ENCODE results near the gene HSD3B2. TPM values are rescaled to one million over a fixed set of nuclear protein-coding genes. Genes with fewer than 3 reads are reported as not detected.

Gene HSD3B2
- total RNA-seq, 1 experiment from 2014 or later, result not detected

DNA sequence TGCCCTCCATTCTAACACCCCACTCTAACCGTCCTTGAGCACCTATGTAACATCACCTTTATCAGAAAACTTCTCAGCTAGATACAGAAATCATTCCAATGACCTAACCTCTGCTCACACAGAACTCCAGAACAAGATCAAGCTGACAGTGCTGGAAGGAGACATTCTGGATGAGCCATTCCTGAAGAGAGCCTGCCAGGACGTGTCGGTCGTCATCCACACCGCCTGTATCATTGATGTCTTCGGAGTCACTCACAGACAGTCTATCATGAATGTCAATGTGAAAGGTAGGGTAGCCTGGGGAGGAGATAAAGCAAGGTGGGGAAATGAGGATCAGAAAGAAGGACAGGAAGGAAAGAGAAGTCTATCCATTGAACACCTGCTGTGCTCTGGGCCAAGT is 27.8 kb downstream of the HSD3B2 start:
- Histone ChIP-seq H3K9ac (ENCODE audit: extremely low read depth, insufficient read length, low read length) (no peak overlapping the region), H2BK15ac (ENCODE audit: low read depth, low read length) (no peak overlapping the region), H3K4me1 (ENCODE audit: insufficient read depth, low read length) (no peaks in the 10 kb centered on the region), H3K23me2 (ENCODE audit: insufficient read length, low read depth, low read length, poor library complexity, severe bottlenecking) (no peaks in the 10 kb centered on the region), H3K27me3 (ENCODE audit: insufficient read depth, low read length) (no peaks in the 10 kb centered on the region), H3K56ac (ENCODE audit: insufficient read length, low read depth, low read length) (no peak overlapping the region), H2BK12ac (ENCODE audit: insufficient read length, low read depth, low read length) (no peak overlapping the region), H2BK120ac (ENCODE audit: low read depth, low read length, poor library complexity, severe bottlenecking) (no peak overlapping the region), H3K23ac (ENCODE audit: insufficient read length, low read depth, low read length) (no peak overlapping the region), H4K8ac (replicated peaks; ENCODE audit: insufficient read length, low read depth, low read length) (no peak overlapping the region), H3K4me2 (ENCODE audit: insufficient read depth, insufficient read length, low read length) (no peak overlapping the region), H4K5ac (ENCODE audit: insufficient read length, low read depth, low read length) (no peak overlapping the region), H2BK20ac (ENCODE audit: low read depth, low read length, poor library complexity, severe bottlenecking) (no peak overlapping the region), H3K14ac (ENCODE audit: insufficient read depth, low read length) (no peak overlapping the region), H2AK5ac (ENCODE audit: insufficient read length, low read length) (no peak overlapping the region), H3K79me2 (ENCODE audit: insufficient read depth, low read length) (no peaks in the 10 kb centered on the region), H3K79me1 (ENCODE audit: insufficient read depth, low read depth, low read length, poor library complexity, severe bottlenecking) (no peaks in the 10 kb centered on the region), H3T11ph (ENCODE audit: low read length) (no peak overlapping the region), H2BK5ac (ENCODE audit: insufficient read length, low read length) (no peak overlapping the region), H4K91ac (ENCODE audit: insufficient read length, low read depth, low read length) (no peak overlapping the region), H3K9me3 (ENCODE audit: control insufficient read depth, low read depth, low read length) (no peaks in the 10 kb centered on the region), H3K27ac (ENCODE audit: insufficient read length, low read depth, low read length) (no peak overlapping the region), H3K18ac (ENCODE audit: insufficient read length, low read depth, low read length) (no peak overlapping the region), H2AFZ (ENCODE audit: low read length) (no peak overlapping the region), H4K20me1 (ENCODE audit: control insufficient read depth, insufficient read depth, insufficient read length) (no peaks in the 10 kb centered on the region), H3K4ac (ENCODE audit: low read depth, low read length) (no peak overlapping the region)
- DNase-seq, result no peak
- H3K9me3 Mint-ChIP-seq, result no peaks in the 10 kb centered on the region
- H3K4me1 Mint-ChIP-seq, result no peaks in the 10 kb centered on the region
- TF ChIP-seq, protein P1, sequence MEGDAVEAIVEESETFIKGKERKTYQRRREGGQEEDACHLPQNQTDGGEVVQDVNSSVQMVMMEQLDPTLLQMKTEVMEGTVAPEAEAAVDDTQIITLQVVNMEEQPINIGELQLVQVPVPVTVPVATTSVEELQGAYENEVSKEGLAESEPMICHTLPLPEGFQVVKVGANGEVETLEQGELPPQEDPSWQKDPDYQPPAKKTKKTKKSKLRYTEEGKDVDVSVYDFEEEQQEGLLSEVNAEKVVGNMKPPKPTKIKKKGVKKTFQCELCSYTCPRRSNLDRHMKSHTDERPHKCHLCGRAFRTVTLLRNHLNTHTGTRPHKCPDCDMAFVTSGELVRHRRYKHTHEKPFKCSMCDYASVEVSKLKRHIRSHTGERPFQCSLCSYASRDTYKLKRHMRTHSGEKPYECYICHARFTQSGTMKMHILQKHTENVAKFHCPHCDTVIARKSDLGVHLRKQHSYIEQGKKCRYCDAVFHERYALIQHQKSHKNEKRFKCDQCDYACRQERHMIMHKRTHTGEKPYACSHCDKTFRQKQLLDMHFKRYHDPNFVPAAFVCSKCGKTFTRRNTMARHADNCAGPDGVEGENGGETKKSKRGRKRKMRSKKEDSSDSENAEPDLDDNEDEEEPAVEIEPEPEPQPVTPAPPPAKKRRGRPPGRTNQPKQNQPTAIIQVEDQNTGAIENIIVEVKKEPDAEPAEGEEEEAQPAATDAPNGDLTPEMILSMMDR (conservative IDR thresholded peaks at IDR 0.05), result no peak
- WGBS (ENCODE audit: extremely low coverage, insufficient read length, low lambda C conversion rate), result no CpG with 5 or more reads among the region's 6 CpGs
- no peak overlapping the region for H3K4me3 Mint-ChIP-seq
- no peaks in the 10 kb centered on the region for H3K27me3 Mint-ChIP-seq (ENCODE audit: low read depth)
- H3K36me3 Mint-ChIP-seq (ENCODE audit: insufficient read depth in 1 of 3, low read depth in 3 of 3), result no peaks in the 10 kb centered on the region
- no peak overlapping the region for H3K27ac Mint-ChIP-seq
